Fibroblast of the aortic adventitia (primary cell): Measurements from ENCODE around the gene SRRM5. TPM values are rescaled to one million over a fixed set of nuclear protein-coding genes. Genes with fewer than 3 reads are reported as not detected.
"Not testable (repeated sequence)": the region's sequence is repeated elsewhere in the genome, so short reads cannot be mapped to it uniquely, and the experiment has no call there.

Source experiments
- DNase-seq: peaks from one replicate; pipeline ENCODE4 v3.0.0-alpha.2; 2010; ENCODE audit warnings: low read depth
- H3K4me3 ChIP-seq: 2 replicates; pipeline ENCODE4 v1.5.1; 2011; ENCODE audit warnings: low read depth, mild to moderate bottlenecking, control low read depth, low read length, moderate library complexity
- CTCF ChIP-seq: IDR thresholded peaks from 2 replicates; pipeline ENCODE4 v1.5.1; 2011; ENCODE audit warnings: mild to moderate bottlenecking, low read length, control low read depth, inconsistent platforms; ENCODE audit not compliant: insufficient read depth
- total RNA-seq: library from RNA; depleted of rRNA; stranded (reverse); fragments of >200 nt; gene quantifications from 2 replicates; pipeline ENCODE4 v1.2.3, GENCODE V29; 2012; ENCODE audit warnings: low replicate concordance

The SRRM5 gene
- total RNA-seq, 1 donor: 0.09 TPM

GRCh38 chr19:43595999-43596841 is 15.7 kb upstream of the SRRM5 start, which contains the start of the genes IRGQ and ZNF576:
IRGQ (minus strand) TSS chr19:43596134; CDS start chr19:43595338, 796 bp downstream.
ZNF576 (plus strand) TSS chr19:43596595; CDS start chr19:43597109, 514 bp downstream.
- peak; percentile 99 for DNase-seq
- H3K4me3 ChIP-seq: peak within 1 kb of the TSS; percentile 94
- no peak for TF ChIP-seq CTCF

GRCh38 chr19:43596842-43597461 is 14.9 kb upstream of the SRRM5 start:
- peak overlapping the region; percentile 94 for H3K4me3 ChIP-seq
- no peak for TF ChIP-seq CTCF
- no peak for DNase-seq

GRCh38 chr19:43597876-43598275 is 14.0 kb upstream of the SRRM5 start:
- DNase-seq: no peak
- TF ChIP-seq CTCF: no peak
- H3K4me3 ChIP-seq: peak overlapping the region; percentile 94

- no peak overlapping the region for H3K4me3 ChIP-seq
- DNase-seq: no peak
- TF ChIP-seq CTCF: no peak
These were observed 13.2 kb upstream of the SRRM5 start for GRCh38 chr19:43598445-43599240.

- TF ChIP-seq CTCF: no peak
- DNase-seq: no peak
- H3K4me3 ChIP-seq: no peak overlapping the region
These were observed 12.1 kb upstream of the SRRM5 start for GRCh38 chr19:43599635-43600295.

GRCh38 chr19:43600326-43600725 is 11.6 kb upstream of the SRRM5 start:
- H3K4me3 ChIP-seq, DNase-seq: not testable (repeated sequence)
